Coronary artery (tissue), 2 donors: ENCODE data around the gene CDH23.

ENCODE experiments used
- DNase-seq: peaks from one replicate; pipeline ENCODE4 v3.0.0-alpha.2; 2017; ENCODE audit warnings: low spot score
- H3K27ac ChIP-seq, 2 donors: fragments of 200-600 bp; sonication (generic); one replicate each; pipeline ENCODE4 v1.5.1; 2016 to 2019
- H3K4me3 ChIP-seq: fragments of 200-600 bp; sonication (generic); 2 replicates; pipeline ENCODE4 v1.5.1; 2016; ENCODE audit warnings: mild to moderate bottlenecking, moderate library complexity
- TF ChIP-seq, protein P1 (sequence below): fragments of 200-600 bp; sonication (generic); IDR thresholded peaks from one replicate; pipeline ENCODE4 v1.5.1; 2019; ENCODE audit warnings: antibody characterized with exemption

Gene CDH23

DNA sequence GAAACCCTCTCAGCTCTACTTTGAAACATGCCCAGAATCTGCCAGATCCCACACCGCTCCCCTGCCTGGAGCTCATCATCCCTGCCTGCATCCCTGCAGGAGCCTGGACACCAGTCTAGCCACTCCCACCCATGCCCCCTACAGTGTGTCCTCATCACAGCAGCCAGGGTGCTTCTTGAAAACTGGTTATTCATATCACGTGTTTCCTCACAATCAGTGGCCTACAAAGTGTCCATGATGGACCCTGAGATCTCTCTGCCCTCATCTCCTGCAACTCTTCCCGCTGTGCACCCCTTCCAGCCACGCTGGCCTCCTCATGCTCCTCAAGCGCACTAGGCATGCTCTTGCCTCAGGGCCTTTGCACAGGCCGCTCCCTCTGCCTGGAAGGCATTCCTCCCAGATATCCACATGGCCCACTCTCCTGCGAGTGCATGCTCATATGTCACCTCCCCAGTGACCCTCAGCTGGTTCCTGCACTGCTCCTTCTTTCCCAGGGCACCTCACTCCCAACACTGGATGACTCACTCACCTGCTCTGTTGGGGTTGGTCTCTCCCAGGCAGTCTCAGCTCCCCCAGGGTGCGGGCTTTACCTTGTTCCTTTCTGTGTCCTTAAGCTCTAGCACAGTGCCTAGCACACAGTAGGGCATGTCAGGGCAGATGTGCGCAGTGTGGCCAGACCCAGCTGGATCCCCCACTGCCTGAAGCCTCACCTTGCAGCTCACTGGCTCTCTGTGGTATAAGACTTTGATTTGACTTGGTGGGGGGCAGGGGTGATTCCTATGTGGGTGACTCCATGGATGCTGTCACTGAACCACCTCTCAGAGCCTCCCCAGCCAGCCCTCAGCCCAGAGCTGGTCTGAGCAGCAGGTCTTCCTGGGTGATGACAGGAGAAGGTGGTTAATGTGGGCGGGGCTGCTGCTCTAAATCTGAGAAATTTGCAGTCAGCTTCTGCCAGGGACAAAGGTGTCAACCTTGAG, 37.3 kb downstream of the CDH23 start:
- Histone ChIP-seq H3K4me3 (no peak overlapping the region), H3K27ac (no peak overlapping the region)
- TF ChIP-seq, protein P1, sequence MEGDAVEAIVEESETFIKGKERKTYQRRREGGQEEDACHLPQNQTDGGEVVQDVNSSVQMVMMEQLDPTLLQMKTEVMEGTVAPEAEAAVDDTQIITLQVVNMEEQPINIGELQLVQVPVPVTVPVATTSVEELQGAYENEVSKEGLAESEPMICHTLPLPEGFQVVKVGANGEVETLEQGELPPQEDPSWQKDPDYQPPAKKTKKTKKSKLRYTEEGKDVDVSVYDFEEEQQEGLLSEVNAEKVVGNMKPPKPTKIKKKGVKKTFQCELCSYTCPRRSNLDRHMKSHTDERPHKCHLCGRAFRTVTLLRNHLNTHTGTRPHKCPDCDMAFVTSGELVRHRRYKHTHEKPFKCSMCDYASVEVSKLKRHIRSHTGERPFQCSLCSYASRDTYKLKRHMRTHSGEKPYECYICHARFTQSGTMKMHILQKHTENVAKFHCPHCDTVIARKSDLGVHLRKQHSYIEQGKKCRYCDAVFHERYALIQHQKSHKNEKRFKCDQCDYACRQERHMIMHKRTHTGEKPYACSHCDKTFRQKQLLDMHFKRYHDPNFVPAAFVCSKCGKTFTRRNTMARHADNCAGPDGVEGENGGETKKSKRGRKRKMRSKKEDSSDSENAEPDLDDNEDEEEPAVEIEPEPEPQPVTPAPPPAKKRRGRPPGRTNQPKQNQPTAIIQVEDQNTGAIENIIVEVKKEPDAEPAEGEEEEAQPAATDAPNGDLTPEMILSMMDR = no peak
- peak; percentile 60 for DNase-seq

DNA sequence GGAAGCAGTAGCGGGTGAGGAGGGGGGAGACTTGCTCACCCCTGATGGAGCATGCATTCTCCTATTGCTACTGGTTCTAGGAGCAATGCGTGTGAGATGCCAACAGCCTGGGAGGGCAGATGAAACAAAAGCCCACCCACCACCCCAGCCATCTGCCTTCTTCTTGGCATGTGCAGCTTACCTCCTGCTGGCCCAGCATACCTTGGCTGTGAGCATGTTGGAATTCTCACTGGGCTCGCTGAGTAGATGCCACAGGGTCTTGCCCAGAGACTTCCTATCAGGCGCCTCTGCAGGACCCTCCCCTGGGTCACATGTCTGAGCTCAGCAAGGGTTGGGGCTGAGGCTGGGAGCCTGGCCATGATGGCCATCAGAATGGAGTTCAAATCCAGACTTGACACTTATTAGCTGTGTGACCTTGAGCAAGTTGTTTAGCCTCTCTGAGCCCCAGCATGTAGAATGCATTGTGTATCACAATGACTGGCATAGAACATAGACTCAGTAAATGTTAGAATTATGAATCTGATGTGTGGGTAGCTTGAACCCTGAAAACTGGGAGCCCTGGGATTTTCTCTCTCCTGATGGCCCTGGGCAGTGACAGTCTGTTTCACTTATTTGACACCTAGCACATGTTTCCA, 38.2 kb downstream of the CDH23 start:
- Histone ChIP-seq H3K27ac (no peak overlapping the region), H3K4me3 (no peak overlapping the region)
- TF ChIP-seq, protein P1 = no peak
- DNase-seq = peak; percentile 50

DNA sequence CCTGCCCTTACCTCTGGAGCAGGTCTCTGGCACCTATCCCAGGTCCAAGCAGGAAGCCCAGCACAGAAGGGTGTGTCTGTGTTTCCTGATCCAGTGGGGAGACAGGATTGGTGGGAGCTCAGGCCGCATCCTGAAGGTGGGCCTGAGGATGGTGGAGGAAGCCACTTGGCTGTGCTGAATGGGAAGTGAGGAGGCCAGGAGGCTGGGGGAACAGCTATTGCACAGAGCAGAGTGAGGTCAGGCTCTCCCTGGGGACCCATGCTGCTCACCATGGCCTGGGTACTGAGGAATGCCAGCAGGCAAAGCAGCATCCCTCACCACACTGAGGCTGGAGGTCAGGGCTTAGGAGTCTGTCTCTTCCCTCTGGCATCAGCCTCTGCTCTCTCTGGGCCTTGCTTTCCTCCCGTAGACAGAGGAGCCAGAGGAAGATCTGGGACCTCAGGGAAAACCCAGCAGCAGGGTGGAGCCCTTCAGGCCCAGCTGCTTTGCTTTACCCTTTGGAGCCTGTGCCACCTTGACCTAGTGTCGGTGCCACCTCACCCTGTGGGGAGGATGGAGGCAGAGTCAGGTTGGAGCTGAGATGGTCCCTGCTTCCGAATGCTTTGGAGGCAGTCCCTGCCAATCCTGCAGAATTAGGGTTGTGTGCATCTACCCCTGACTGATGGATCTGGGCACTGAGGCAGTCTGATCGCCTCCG, 39.0 kb downstream of the CDH23 start:
- H3K27ac ChIP-seq = peak overlapping the region in 1 of 2 donors; percentile 22
- TF ChIP-seq, protein P1 = no peak
- DNase-seq = peak; percentile 66
- H3K4me3 ChIP-seq = no peak overlapping the region

DNA sequence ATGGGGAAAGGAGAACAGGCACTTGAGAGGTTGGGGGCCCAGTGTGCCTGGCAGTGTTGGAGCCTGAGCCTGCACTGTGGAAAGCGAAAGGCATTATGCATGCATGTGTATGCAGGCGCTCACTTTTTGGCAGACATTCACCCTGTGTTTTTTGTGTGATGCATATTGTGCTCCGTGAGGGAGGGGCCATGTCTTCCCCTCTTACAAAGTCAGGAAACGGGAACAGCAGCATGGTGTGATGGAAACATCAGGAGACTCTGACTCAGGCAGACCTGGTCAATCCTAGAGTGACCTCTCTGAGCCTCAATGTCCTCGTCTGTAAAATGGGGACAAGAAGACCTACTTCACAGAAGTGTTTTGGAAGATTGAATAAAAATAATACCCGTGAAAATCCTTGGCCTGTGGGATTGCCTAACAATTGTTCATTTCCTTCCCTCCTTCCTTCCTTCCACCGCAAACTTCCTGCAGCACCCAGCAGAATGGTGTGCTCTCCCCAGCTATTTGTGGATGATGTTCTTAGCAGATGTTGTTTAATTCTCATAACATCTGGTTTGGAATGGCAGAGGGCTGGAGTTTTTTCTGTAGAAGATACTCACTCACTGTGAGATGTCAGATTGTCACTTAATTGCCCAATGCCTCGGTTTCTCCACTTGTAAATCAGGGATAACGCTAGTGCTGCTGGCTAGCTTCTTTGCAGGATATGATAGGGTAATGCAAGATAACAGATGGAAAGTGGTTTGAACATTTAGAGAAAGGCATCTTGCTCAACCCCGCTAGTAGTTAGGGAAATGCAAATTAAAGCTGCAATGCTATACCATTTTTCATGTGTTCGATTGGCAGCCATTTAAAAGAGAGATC, 39.8 kb downstream of the CDH23 start:
- H3K27ac ChIP-seq = no peak overlapping the region
- H3K4me3 ChIP-seq = no peak overlapping the region
- DNase-seq = no peak
- TF ChIP-seq, protein P1 = no peak

DNA sequence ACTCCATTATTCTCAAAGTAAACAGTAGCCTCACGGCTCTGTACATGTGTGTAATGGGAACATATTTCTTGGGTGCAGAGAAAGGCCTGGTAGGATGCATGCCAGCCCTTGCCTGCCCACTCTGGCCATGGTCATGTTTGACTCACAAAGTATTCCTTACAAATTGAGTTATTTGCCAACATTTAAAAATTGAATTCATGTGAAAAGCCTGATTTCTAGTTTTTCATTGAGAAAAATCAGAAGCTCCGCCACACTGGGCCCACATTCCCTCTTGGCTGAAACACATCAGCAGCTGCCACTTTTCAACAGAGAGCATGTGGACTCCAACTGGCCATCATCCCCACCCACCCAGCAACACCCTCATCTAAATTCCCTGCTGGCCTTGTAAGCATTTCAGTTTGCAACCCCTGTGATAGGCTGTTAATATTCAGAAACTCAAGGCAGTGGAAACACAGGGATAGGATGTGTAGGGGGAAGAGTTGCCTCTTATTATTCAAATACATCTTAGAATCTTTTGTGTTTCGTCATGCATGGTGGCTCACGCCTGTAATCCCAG, 40.9 kb downstream of the CDH23 start:
- Histone ChIP-seq H3K27ac (no peak overlapping the region), H3K4me3 (no peak overlapping the region)
- TF ChIP-seq, protein P1 = no peak
- no peak for DNase-seq

DNA sequence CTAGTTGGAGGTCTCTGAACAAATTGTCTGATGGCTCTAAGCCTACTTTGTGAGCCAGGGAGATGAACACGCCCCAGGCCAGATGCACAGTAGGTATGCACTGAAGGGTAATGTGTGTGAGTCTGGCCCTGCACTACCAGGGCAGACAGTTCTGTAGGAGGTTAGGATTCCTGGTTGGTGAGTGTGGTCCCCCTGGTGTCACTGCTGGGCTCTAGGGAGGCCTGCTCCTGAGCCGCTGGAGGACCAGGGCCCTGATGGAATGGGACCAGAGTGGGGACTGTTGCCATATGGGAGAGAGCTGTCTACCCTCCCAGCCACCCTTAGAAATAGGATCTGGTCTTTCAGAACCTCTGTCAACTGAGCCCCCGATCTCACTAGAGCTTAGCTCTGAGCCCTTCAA, 42.0 kb downstream of the CDH23 start:
- Histone ChIP-seq H3K4me3 (no peak overlapping the region), H3K27ac (no peak overlapping the region)
- TF ChIP-seq, protein P1 = no peak
- no peak for DNase-seq
